ENCODE measurements around the gene MDN1. TPM values are rescaled to one million over a fixed set of nuclear protein-coding genes. Genes with fewer than 3 reads are reported as not detected.

MDN1 gene
- total RNA-seq, 2 experiments from 2014 or later: 40.3 to 40.4 TPM

DNA sequence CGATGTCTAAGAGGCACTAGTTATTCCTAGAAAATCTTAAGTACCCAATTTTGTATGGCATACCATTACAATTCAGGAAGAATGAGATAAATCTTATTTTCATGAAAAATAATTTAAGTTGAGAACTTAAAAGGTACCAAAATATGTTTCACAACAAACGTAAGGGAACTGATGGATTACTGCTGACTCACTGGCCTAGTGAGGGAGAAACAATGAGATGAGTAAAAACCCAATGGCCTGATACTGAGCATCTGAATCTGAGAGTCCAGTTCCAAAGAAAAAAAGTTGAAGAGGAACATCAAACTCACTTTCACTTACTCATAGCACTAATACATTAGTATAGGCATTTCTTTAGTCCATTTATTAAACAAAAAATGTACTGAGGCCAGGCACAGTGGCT is 56.0 kb downstream of the MDN1 start:
- no peak overlapping the region for H3K4me3 Mint-ChIP-seq
- Histone ChIP-seq H3K36me3 (ENCODE audit: insufficient read depth, low read length) (peaks cover 54% of the 10 kb centered on the region), H3K4me3 (ENCODE audit: low read length) (no peak overlapping the region), H3K9me3 (ENCODE audit: control insufficient read depth in 1 of 2, insufficient read depth in 1 of 2, low read length in 2 of 2) (no peaks in the 10 kb centered on the region), H3K4me1 (ENCODE audit: insufficient read depth, low read length) (no peaks in the 10 kb centered on the region), H3K27me3 (ENCODE audit: control insufficient read depth in 1 of 2, insufficient read depth in 2 of 2, low read length in 2 of 2) (no peaks in the 10 kb centered on the region), H3K27ac (ENCODE audit: low read depth in 1 of 2, low read length in 2 of 2) (no peak overlapping the region)
- no peaks in the 10 kb centered on the region for H3K27me3 Mint-ChIP-seq
- CTCF ChIA-PET: interaction anchor here (0.7 kb wide), 1 partner anchor 13 kb away, joined by 3 read pairs; no protein-coding TSS in a partner anchor
- no peak overlapping the region for H3K27ac Mint-ChIP-seq
- TF ChIP-seq, protein P1, sequence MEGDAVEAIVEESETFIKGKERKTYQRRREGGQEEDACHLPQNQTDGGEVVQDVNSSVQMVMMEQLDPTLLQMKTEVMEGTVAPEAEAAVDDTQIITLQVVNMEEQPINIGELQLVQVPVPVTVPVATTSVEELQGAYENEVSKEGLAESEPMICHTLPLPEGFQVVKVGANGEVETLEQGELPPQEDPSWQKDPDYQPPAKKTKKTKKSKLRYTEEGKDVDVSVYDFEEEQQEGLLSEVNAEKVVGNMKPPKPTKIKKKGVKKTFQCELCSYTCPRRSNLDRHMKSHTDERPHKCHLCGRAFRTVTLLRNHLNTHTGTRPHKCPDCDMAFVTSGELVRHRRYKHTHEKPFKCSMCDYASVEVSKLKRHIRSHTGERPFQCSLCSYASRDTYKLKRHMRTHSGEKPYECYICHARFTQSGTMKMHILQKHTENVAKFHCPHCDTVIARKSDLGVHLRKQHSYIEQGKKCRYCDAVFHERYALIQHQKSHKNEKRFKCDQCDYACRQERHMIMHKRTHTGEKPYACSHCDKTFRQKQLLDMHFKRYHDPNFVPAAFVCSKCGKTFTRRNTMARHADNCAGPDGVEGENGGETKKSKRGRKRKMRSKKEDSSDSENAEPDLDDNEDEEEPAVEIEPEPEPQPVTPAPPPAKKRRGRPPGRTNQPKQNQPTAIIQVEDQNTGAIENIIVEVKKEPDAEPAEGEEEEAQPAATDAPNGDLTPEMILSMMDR (IDR thresholded peaks at IDR 0.05): no peak
- H3K4me1 Mint-ChIP-seq (ENCODE audit: low read depth): no peaks in the 10 kb centered on the region
- H3K9me3 Mint-ChIP-seq: no peaks in the 10 kb centered on the region
- peaks cover 74% of the 10 kb centered on the region for H3K36me3 Mint-ChIP-seq (ENCODE audit: low read depth)
- intact Hi-C loops (cut with DNase I, micrococcal nuclease): no loop called here
- no peak for DNase-seq
- POLR2A ChIA-PET: no interaction called here
- ATAC-seq (ENCODE audit: poor library complexity): no peak

DNA sequence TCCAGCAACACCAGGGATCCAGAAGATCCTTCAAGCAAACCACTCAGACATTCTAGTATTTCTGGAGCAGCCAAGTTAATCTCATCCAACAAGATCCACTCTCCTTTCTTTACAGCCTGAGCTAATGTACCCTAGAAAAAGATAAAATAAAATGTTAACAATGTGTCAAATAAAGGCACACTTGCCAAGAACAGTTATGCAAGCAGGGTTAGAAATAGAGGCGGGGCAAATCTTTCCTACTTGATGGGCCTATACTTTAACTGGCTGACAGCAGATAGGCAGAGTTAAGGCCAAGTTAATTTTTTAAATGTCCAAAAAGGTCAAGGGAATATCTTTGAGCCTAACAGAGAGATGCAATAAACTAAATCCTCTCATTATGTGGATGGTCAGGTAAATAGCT is 60.8 kb downstream of the MDN1 start:
- no peak overlapping the region for H3K27ac Mint-ChIP-seq
- POLR2A ChIA-PET: no interaction called here
- H3K9me3 ChIP-seq (ENCODE audit: control insufficient read depth in 1 of 2, insufficient read depth in 1 of 2, low read length in 2 of 2): no peaks in the 10 kb centered on the region
- H3K4me3 ChIP-seq (ENCODE audit: low read length): no peak overlapping the region
- H3K4me1 Mint-ChIP-seq (ENCODE audit: low read depth): no peaks in the 10 kb centered on the region
- H3K9me3 Mint-ChIP-seq: no peaks in the 10 kb centered on the region
- no peaks in the 10 kb centered on the region for H3K27me3 ChIP-seq (ENCODE audit: control insufficient read depth in 1 of 2, insufficient read depth in 2 of 2, low read length in 2 of 2)
- H3K36me3 ChIP-seq (ENCODE audit: insufficient read depth, low read length): peaks cover 67% of the 10 kb centered on the region
- H3K36me3 Mint-ChIP-seq (ENCODE audit: low read depth): peaks cover 78% of the 10 kb centered on the region
- TF ChIP-seq, protein P1 (IDR thresholded peaks at IDR 0.05): no peak
- ATAC-seq (ENCODE audit: poor library complexity): no peak
- intact Hi-C loops (cut with DNase I, micrococcal nuclease): no loop called here
- H3K4me1 ChIP-seq (ENCODE audit: insufficient read depth, low read length): no peaks in the 10 kb centered on the region
- no peaks in the 10 kb centered on the region for H3K27me3 Mint-ChIP-seq
- H3K27ac ChIP-seq (ENCODE audit: low read depth in 1 of 2, low read length in 2 of 2): no peak overlapping the region
- DNase-seq: no peak
- CTCF ChIA-PET: no interaction called here
- no peak overlapping the region for H3K4me3 Mint-ChIP-seq

DNA sequence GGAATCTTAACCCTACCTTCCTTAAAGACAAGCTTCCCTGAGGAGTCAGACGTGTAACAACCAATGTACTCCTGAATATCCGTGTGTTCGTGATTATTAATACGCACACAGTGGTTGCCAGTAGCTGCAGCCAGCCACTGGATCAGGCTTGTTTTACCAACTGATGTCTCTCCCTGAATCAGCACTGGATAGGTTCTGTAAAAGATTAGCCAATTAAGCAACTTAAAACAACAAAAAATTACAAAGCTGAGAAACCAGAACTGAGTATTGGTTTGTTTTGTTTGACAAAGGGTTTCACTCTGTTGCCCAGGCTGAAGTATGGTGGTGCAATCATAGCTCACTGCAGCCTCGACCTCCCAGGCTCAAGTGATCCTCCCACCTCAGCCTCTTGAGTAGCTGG is 69.3 kb downstream of the MDN1 start:
- H3K9me3 Mint-ChIP-seq: no peaks in the 10 kb centered on the region
- TF ChIP-seq, protein P1 (IDR thresholded peaks at IDR 0.05): no peak
- peaks cover 89% of the 10 kb centered on the region for H3K36me3 ChIP-seq (ENCODE audit: insufficient read depth, low read length)
- H3K36me3 Mint-ChIP-seq (ENCODE audit: low read depth): peaks cover 92% of the 10 kb centered on the region
- H3K4me3 Mint-ChIP-seq: no peak overlapping the region
- no peaks in the 10 kb centered on the region for H3K27me3 ChIP-seq (ENCODE audit: control insufficient read depth in 1 of 2, insufficient read depth in 2 of 2, low read length in 2 of 2)
- H3K9me3 ChIP-seq (ENCODE audit: control insufficient read depth in 1 of 2, insufficient read depth in 1 of 2, low read length in 2 of 2): no peaks in the 10 kb centered on the region
- ChIA-PET POLR2A (no interaction called here), CTCF (interaction anchor here (0.7 kb wide), 1 partner anchor 13 kb away, joined by 3 read pairs; no protein-coding TSS in a partner anchor)
- no peak overlapping the region for H3K4me3 ChIP-seq (ENCODE audit: low read length)
- ATAC-seq (ENCODE audit: poor library complexity) (no peak), DNase-seq (no peak)
- H3K4me1 Mint-ChIP-seq (ENCODE audit: low read depth): no peaks in the 10 kb centered on the region
- H3K27me3 Mint-ChIP-seq: no peaks in the 10 kb centered on the region
- no peak overlapping the region for H3K27ac ChIP-seq (ENCODE audit: low read depth in 1 of 2, low read length in 2 of 2)
- intact Hi-C loops (cut with DNase I, micrococcal nuclease): no loop called here
- H3K4me1 ChIP-seq (ENCODE audit: insufficient read depth, low read length): no peaks in the 10 kb centered on the region
- no peak overlapping the region for H3K27ac Mint-ChIP-seq

Measured in CD4-positive, alpha-beta T cell (primary cell).